Adrenal gland (tissue), 12 donors: Measurements from ENCODE around the gene NCLN. TPM values are rescaled to one million over a fixed set of nuclear protein-coding genes. Genes with fewer than 3 reads are reported as not detected.

Source experiments
- DNase-seq, 7 donors: peaks; one replicate each; pipeline ENCODE4 v3.0.0-alpha.2; 2019 to 2020
- H3K27ac ChIP-seq, 5 donors: fragments of 200-600 bp; sonication (generic) in 4 of 5; 1 replicate in 3 of 5; 2 replicates in 2 of 5; pipeline versions ENCODE4 v1.5.1 to v1.8.0; 2016 to 2020; ENCODE audit warnings: mild to moderate bottlenecking in 1 of 5
- H3K27me3 ChIP-seq: fragments of 200-600 bp; 2 replicates; pipeline ENCODE4 v1.8.0; 2021
- H3K36me3 ChIP-seq, 2 donors: fragments of 200-600 bp; replicated peaks in 1 of 2; 1 replicate in 1 of 2; 2 replicates in 1 of 2; pipeline versions ENCODE4 v1.5.1 to v1.8.0; 2018 to 2022
- H3K4me1 ChIP-seq, 2 donors: fragments of 200-600 bp; replicated peaks in 1 of 2; 1 replicate in 1 of 2; 2 replicates in 1 of 2; pipeline versions ENCODE4 v1.5.1 to v1.8.0; 2018 to 2021
- H3K4me3 ChIP-seq, 4 donors: fragments of 200-600 bp; sonication (generic) in 3 of 4; one replicate each; pipeline ENCODE4 v1.5.1; 2016 to 2018
- H3K9me3 ChIP-seq, 3 donors: fragments of 200-600 bp; sonication (generic) in 1 of 3; replicated peaks in 1 of 3; 1 replicate in 2 of 3; 2 replicates in 1 of 3; pipeline versions ENCODE4 v1.5.1 to v1.8.0; 2016 to 2021
- CTCF ChIP-seq, 6 experiments: fragments of 450-650 bp in 4 of 6; fragments of 200-600 bp in 2 of 6; sonication (generic) in 1 of 6; IDR thresholded peaks; 1 replicate in 5 of 6; 2 replicates in 1 of 6; pipeline versions ENCODE4 v1.5.1 to v1.8.0; 2016 to 2021; ENCODE audit warnings: antibody characterized with exemption in 6 of 6, mild to moderate bottlenecking in 2 of 6, moderate library complexity in 1 of 6
- POLR2A ChIP-seq, 2 donors: fragments of 450-650 bp; IDR thresholded peaks; one replicate each; pipeline ENCODE4 v1.6.1; 2017; ENCODE audit warnings: antibody characterized with exemption in 2 of 2, mild to moderate bottlenecking in 2 of 2, moderate library complexity in 1 of 2
- WGBS, 4 donors: extraction: QIAGEN DNeasy Blood & Tissue Kit in 2 of 4; methylation state at CpG; one replicate each; pipeline versions ENCODE4 v1.1.5 to v1.1.7; 2013 to 2017; 5-methylcytosine and 5-hydroxymethylcytosine counted together
- intact Hi-C, 2 donors: fragments of 100-400 bp; cut with DNase I; formaldehyde crosslinking; loops; one replicate each; pipeline versions ENCODE4 v1.14.1 to v1.15.0; 2022 to 2023
- polyA plus RNA-seq, 3 donors: library from polyadenylated mRNA; stranded (reverse); fragments of 200-250 nt in 2 of 3; fragments of 350-450 nt in 1 of 3; fragmentation: Illumina TruSeq in 1 of 3; extraction: RNeasy Lipid Tissue Mini Kit (QIAGEN cat#74804) in 1 of 3; gene quantifications; one replicate each; pipeline ENCODE4 v1.2.3, GENCODE V29; 2013 to 2014
- total RNA-seq, 9 donors: library from RNA; depleted of rRNA in 4 of 9; stranded (reverse); fragments of >200 nt in 4 of 9; fragments of 120-200 nt in 1 of 9; fragmentation: NEBNext Ultra II Directional in 1 of 9; extraction: Animal tissue kit (Norgen Biotek cat#: 25700) in 1 of 9; gene quantifications; one replicate each; pipeline versions ENCODE4 v1.1.0 to v1.2.4, GENCODE V29; 2013 to 2023
- donor health status: healthy with polysubstance abuse.
- donor health status: Bipolar disorder and iron deficiency.
- donor health status: DM: yes; HTN: yes; CAD: no.
- donor health status: DM: no; HTN: no; CAD: no.
- donor health status: DM: no; HTN: no; CAD: no.
- donor health status: DM: yes; HTN: yes; CAD: no.

NCLN gene
- total and polyA plus RNA-seq, 12 donors = 51.5 to 193 (median 94.0) TPM

GRCh38 chr19:3159565-3159964 lies 26.2 kb upstream of the NCLN start:
- no peaks in the 10 kb centered on the region for H3K27me3 ChIP-seq
- no peaks in the 10 kb centered on the region for H3K36me3 ChIP-seq
- TF ChIP-seq POLR2A (IDR thresholded peaks at IDR 0.05) (no peak), CTCF (IDR thresholded peaks at IDR 0.05) (no peak)
- no peak for DNase-seq
- intact Hi-C loops = no loop called here
- no peak overlapping the region for H3K4me3 ChIP-seq
- H3K9me3 ChIP-seq = no peaks in the 10 kb centered on the region
- WGBS, 4 donors = 68 to 79% (median 71%) methylated on average over 8 of the region's 8 CpGs
- peaks cover 0 to 8% of the 10 kb centered on the region in 2 donors for H3K4me1 ChIP-seq
- H3K27ac ChIP-seq = no peak overlapping the region

DNA sequence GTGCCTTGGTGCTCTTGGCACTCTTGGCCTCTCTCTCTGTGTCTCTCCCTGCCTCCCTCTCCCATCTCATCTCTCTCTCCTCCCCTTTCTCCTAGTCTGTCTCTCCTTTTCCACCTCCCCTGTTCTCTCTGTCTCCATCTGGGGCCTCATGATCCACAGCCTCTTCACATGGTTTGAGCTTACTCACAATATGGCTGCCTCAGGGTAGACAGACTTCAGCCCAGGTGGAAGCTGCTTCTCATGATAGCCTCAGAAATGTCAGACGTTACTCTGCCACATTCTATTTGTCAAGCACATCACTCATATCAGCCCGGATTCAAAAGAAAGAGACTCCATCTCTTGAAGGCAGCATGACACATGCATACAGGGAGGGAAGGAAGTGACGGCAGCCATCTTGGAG lies 25.5 kb upstream of the NCLN start:
- Histone ChIP-seq H3K36me3 (no peaks in the 10 kb centered on the region), H3K27ac (no peak overlapping the region), H3K4me1 (peaks cover 0 to 2% of the 10 kb centered on the region in 2 donors), H3K27me3 (no peaks in the 10 kb centered on the region), H3K4me3 (no peak overlapping the region), H3K9me3 (no peaks in the 10 kb centered on the region)
- no peak for DNase-seq
- TF ChIP-seq CTCF (IDR thresholded peaks at IDR 0.05) (no peak), POLR2A (IDR thresholded peaks at IDR 0.05) (no peak)
- intact Hi-C loops = loop anchor here (5.0 to 10.0 kb wide), 4 partner anchors 33 to 275 kb away; no protein-coding TSS in a partner anchor
- 57 to 87% (median 68%) methylated on average over 3 of the region's 3 CpGs for WGBS, 4 donors

DNA sequence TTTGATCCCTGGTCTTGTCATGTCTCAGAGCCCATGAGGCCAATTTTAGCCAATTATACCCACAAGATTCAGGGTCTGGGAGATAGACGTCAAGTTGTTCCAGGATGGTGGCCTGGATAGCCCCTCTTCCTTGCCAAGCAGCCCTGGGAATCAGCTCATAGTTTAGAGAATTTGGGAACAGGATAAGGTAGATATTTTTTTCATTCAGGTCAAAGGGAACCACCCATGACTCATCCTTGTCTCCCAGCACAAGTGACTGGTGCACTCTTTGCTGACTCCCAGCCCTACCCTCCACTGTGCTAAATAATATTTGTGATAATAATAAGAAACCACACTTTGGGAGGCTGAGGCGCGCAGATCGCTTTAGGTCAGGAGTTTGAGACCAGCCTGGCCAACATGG lies 24.3 kb upstream of the NCLN start:
- H3K27me3 ChIP-seq = no peaks in the 10 kb centered on the region
- 88 to 96% (median 90%) methylated on average over 3 to 4 of the region's 4 CpGs for WGBS, 4 donors
- DNase-seq = no peak
- H3K4me1 ChIP-seq = no peaks in the 10 kb centered on the region
- no peak overlapping the region for H3K4me3 ChIP-seq
- H3K27ac ChIP-seq = no peak overlapping the region
- intact Hi-C loops = loop anchor here (5.0 to 10.0 kb wide), 4 partner anchors 34 to 277 kb away; no protein-coding TSS in a partner anchor
- H3K9me3 ChIP-seq = no peaks in the 10 kb centered on the region
- no peak for TF ChIP-seq CTCF (IDR thresholded peaks at IDR 0.05)
- no peak for TF ChIP-seq POLR2A (IDR thresholded peaks at IDR 0.05)
- H3K36me3 ChIP-seq = no peaks in the 10 kb centered on the region

GRCh38 chr19:3162418-3163229 lies 23.1 kb upstream of the NCLN start:
- Histone ChIP-seq H3K9me3 (no peaks in the 10 kb centered on the region), H3K4me1 (no peaks in the 10 kb centered on the region), H3K27me3 (no peaks in the 10 kb centered on the region), H3K27ac (no peak overlapping the region), H3K36me3 (no peaks in the 10 kb centered on the region), H3K4me3 (no peak overlapping the region)
- TF ChIP-seq CTCF (IDR thresholded peaks at IDR 0.05) = no peak
- no peak for TF ChIP-seq POLR2A (IDR thresholded peaks at IDR 0.05)
- DNase-seq = peak in 1 of 7 donors; percentile 25
- intact Hi-C loops = loop anchor here (5.0 to 10.0 kb wide), 4 partner anchors 35 to 278 kb away; no protein-coding TSS in a partner anchor
- 56 to 65% (median 59%) methylated on average over 25 to 38 of the region's 38 CpGs for WGBS, 4 donors
